ENCODE results near the gene DOCK2. TPM values are rescaled to one million over a fixed set of nuclear protein-coding genes. Genes with fewer than 3 reads are reported as not detected.
"Not testable (repeated sequence)": the region's sequence is repeated elsewhere in the genome, so short reads cannot be mapped to it uniquely, and the experiment has no call there.

DOCK2 gene
- total RNA-seq, 1 donor from 2014 or later, result 13.6 TPM

GRCh38 chr5:169744336-169744735, 107.3 kb downstream of the DOCK2 start:
- no peaks in the 10 kb centered on the region for H3K4me1 ChIP-seq (ENCODE audit: control insufficient read depth in 3 of 3, insufficient read depth in 3 of 3, low read length in 3 of 3)
- H3K27me3 ChIP-seq (ENCODE audit: control insufficient read depth in 3 of 3, insufficient read depth in 3 of 3, low read length in 3 of 3), result no peaks in the 10 kb centered on the region
- no peak overlapping the region for H3K27ac ChIP-seq (ENCODE audit: low read depth, low read length)
- no peaks in the 10 kb centered on the region for H3K36me3 ChIP-seq (ENCODE audit: control insufficient read depth in 3 of 3, insufficient read depth in 3 of 3, low read length in 3 of 3)
- no peaks in the 10 kb centered on the region for H3K9me3 ChIP-seq (ENCODE audit: control insufficient read depth in 3 of 3, low read length in 3 of 3)
- no peak overlapping the region for H3K4me3 ChIP-seq (ENCODE audit: low read length in 3 of 3)
- H3K9ac ChIP-seq (ENCODE audit: low read depth in 1 of 3, low read length in 3 of 3), result no peak overlapping the region

GRCh38 chr5:169745441-169746146, 108.5 kb downstream of the DOCK2 start:
- Histone ChIP-seq H3K4me3 (ENCODE audit: low read length in 3 of 3) (no peak overlapping the region), H3K9ac (ENCODE audit: low read depth in 1 of 3, low read length in 3 of 3) (no peak overlapping the region), H3K27me3 (ENCODE audit: control insufficient read depth in 3 of 3, insufficient read depth in 3 of 3, low read length in 3 of 3) (no peaks in the 10 kb centered on the region), H3K36me3 (ENCODE audit: control insufficient read depth in 3 of 3, insufficient read depth in 3 of 3, low read length in 3 of 3) (no peaks in the 10 kb centered on the region), H3K9me3 (ENCODE audit: control insufficient read depth in 3 of 3, low read length in 3 of 3) (no peaks in the 10 kb centered on the region), H3K4me1 (ENCODE audit: control insufficient read depth in 3 of 3, insufficient read depth in 3 of 3, low read length in 3 of 3) (no peaks in the 10 kb centered on the region), H3K27ac (ENCODE audit: low read depth, low read length) (no peak overlapping the region)

- H3K9ac ChIP-seq (ENCODE audit: low read depth in 1 of 3, low read length in 3 of 3), result no peak overlapping the region
Observed at GRCh38 chr5:169746147-169746694, 109.1 kb downstream of the DOCK2 start.

GRCh38 chr5:169748174-169748573, 111.1 kb downstream of the DOCK2 start:
- Histone ChIP-seq H3K27ac (ENCODE audit: low read depth, low read length) (no peak overlapping the region), H3K36me3 (ENCODE audit: control insufficient read depth in 3 of 3, insufficient read depth in 3 of 3, low read length in 3 of 3) (no peaks in the 10 kb centered on the region), H3K4me1 (ENCODE audit: control insufficient read depth in 3 of 3, insufficient read depth in 3 of 3, low read length in 3 of 3) (no peaks in the 10 kb centered on the region), H3K4me3 (ENCODE audit: low read length in 3 of 3) (no peak overlapping the region), H3K9ac (ENCODE audit: low read depth in 1 of 3, low read length in 3 of 3) (no peak overlapping the region), H3K9me3 (ENCODE audit: control insufficient read depth in 3 of 3, low read length in 3 of 3) (no peaks in the 10 kb centered on the region), H3K27me3 (ENCODE audit: control insufficient read depth in 3 of 3, insufficient read depth in 3 of 3, low read length in 3 of 3) (no peaks in the 10 kb centered on the region)

More at GRCh38 chr5:169746147-169746694, 109.1 kb downstream of the DOCK2 start:
- no peaks in the 10 kb centered on the region for H3K9me3 ChIP-seq (ENCODE audit: control insufficient read depth in 3 of 3, low read length in 3 of 3)
- no peaks in the 10 kb centered on the region for H3K27me3 ChIP-seq (ENCODE audit: control insufficient read depth in 3 of 3, insufficient read depth in 3 of 3, low read length in 3 of 3)
- H3K4me1 ChIP-seq (ENCODE audit: control insufficient read depth in 3 of 3, insufficient read depth in 3 of 3, low read length in 3 of 3), result no peaks in the 10 kb centered on the region
- H3K36me3 ChIP-seq (ENCODE audit: control insufficient read depth in 3 of 3, insufficient read depth in 3 of 3, low read length in 3 of 3), result no peaks in the 10 kb centered on the region
- no peak overlapping the region for H3K27ac ChIP-seq (ENCODE audit: low read depth, low read length)
- H3K4me3 ChIP-seq (ENCODE audit: low read length in 3 of 3), result no peak overlapping the region

GRCh38 chr5:169749295-169749694, 112.2 kb downstream of the DOCK2 start:
- no peak overlapping the region for H3K4me3 ChIP-seq (ENCODE audit: low read length in 3 of 3)
- no peaks in the 10 kb centered on the region for H3K27me3 ChIP-seq (ENCODE audit: control insufficient read depth in 3 of 3, insufficient read depth in 3 of 3, low read length in 3 of 3)
- H3K36me3 ChIP-seq (ENCODE audit: control insufficient read depth in 3 of 3, insufficient read depth in 3 of 3, low read length in 3 of 3), result no peaks in the 10 kb centered on the region
- H3K4me1 ChIP-seq (ENCODE audit: control insufficient read depth in 3 of 3, insufficient read depth in 3 of 3, low read length in 3 of 3), result no peaks in the 10 kb centered on the region
- H3K27ac ChIP-seq (ENCODE audit: low read depth, low read length), result no peak overlapping the region
- no peak overlapping the region for H3K9ac ChIP-seq (ENCODE audit: low read depth in 1 of 3, low read length in 3 of 3)
- no peaks in the 10 kb centered on the region for H3K9me3 ChIP-seq (ENCODE audit: control insufficient read depth in 3 of 3, low read length in 3 of 3)

- Histone ChIP-seq H3K9ac (ENCODE audit: low read depth in 1 of 3, low read length in 3 of 3) (no peak overlapping the region), H3K27ac (ENCODE audit: low read depth, low read length) (no peak overlapping the region), H3K9me3 (ENCODE audit: control insufficient read depth in 3 of 3, low read length in 3 of 3) (no peaks in the 10 kb centered on the region), H3K4me1 (ENCODE audit: control insufficient read depth in 3 of 3, insufficient read depth in 3 of 3, low read length in 3 of 3) (no peaks in the 10 kb centered on the region), H3K27me3 (ENCODE audit: control insufficient read depth in 3 of 3, insufficient read depth in 3 of 3, low read length in 3 of 3) (no peaks in the 10 kb centered on the region), H3K4me3 (ENCODE audit: low read length in 3 of 3) (no peak overlapping the region), H3K36me3 (ENCODE audit: control insufficient read depth in 3 of 3, insufficient read depth in 3 of 3, low read length in 3 of 3) (no peaks in the 10 kb centered on the region)
Observed at GRCh38 chr5:169751490-169751889, 114.4 kb downstream of the DOCK2 start.

- not testable (repeated sequence) for H3K9me3 ChIP-seq (ENCODE audit: control insufficient read depth in 3 of 3, low read length in 3 of 3); H3K27me3 ChIP-seq (ENCODE audit: control insufficient read depth in 3 of 3, insufficient read depth in 3 of 3, low read length in 3 of 3); H3K4me1 ChIP-seq (ENCODE audit: control insufficient read depth in 3 of 3, insufficient read depth in 3 of 3, low read length in 3 of 3); H3K36me3 ChIP-seq (ENCODE audit: control insufficient read depth in 3 of 3, insufficient read depth in 3 of 3, low read length in 3 of 3); H3K9ac ChIP-seq (ENCODE audit: low read depth in 1 of 3, low read length in 3 of 3); H3K27ac ChIP-seq (ENCODE audit: low read depth, low read length); H3K4me3 ChIP-seq (ENCODE audit: low read length in 3 of 3)
Observed at GRCh38 chr5:169752566-169752965, 115.5 kb downstream of the DOCK2 start.

GRCh38 chr5:169753795-169754194, 116.7 kb downstream of the DOCK2 start:
- no peaks in the 10 kb centered on the region for H3K27me3 ChIP-seq (ENCODE audit: control insufficient read depth in 3 of 3, insufficient read depth in 3 of 3, low read length in 3 of 3)
- no peak overlapping the region for H3K27ac ChIP-seq (ENCODE audit: low read depth, low read length)
- no peaks in the 10 kb centered on the region for H3K4me1 ChIP-seq (ENCODE audit: control insufficient read depth in 3 of 3, insufficient read depth in 3 of 3, low read length in 3 of 3)
- no peaks in the 10 kb centered on the region for H3K36me3 ChIP-seq (ENCODE audit: control insufficient read depth in 3 of 3, insufficient read depth in 3 of 3, low read length in 3 of 3)
- no peaks in the 10 kb centered on the region for H3K9me3 ChIP-seq (ENCODE audit: control insufficient read depth in 3 of 3, low read length in 3 of 3)
- H3K9ac ChIP-seq (ENCODE audit: low read depth in 1 of 3, low read length in 3 of 3), result no peak overlapping the region
- H3K4me3 ChIP-seq (ENCODE audit: low read length in 3 of 3), result no peak overlapping the region

GRCh38 chr5:169754737-169755136, 117.7 kb downstream of the DOCK2 start:
- H3K9me3 ChIP-seq (ENCODE audit: control insufficient read depth in 3 of 3, low read length in 3 of 3), result no peaks in the 10 kb centered on the region
- no peak overlapping the region for H3K4me3 ChIP-seq (ENCODE audit: low read length in 3 of 3)
- H3K9ac ChIP-seq (ENCODE audit: low read depth in 1 of 3, low read length in 3 of 3), result no peak overlapping the region
- H3K27ac ChIP-seq (ENCODE audit: low read depth, low read length), result no peak overlapping the region
- no peaks in the 10 kb centered on the region for H3K27me3 ChIP-seq (ENCODE audit: control insufficient read depth in 3 of 3, insufficient read depth in 3 of 3, low read length in 3 of 3)
- no peaks in the 10 kb centered on the region for H3K4me1 ChIP-seq (ENCODE audit: control insufficient read depth in 3 of 3, insufficient read depth in 3 of 3, low read length in 3 of 3)
- no peaks in the 10 kb centered on the region for H3K36me3 ChIP-seq (ENCODE audit: control insufficient read depth in 3 of 3, insufficient read depth in 3 of 3, low read length in 3 of 3)

GRCh38 chr5:169756071-169756765, 119.1 kb downstream of the DOCK2 start:
- no peak overlapping the region for H3K4me3 ChIP-seq (ENCODE audit: low read length in 3 of 3)
- no peaks in the 10 kb centered on the region for H3K9me3 ChIP-seq (ENCODE audit: control insufficient read depth in 3 of 3, low read length in 3 of 3)
- no peak overlapping the region for H3K9ac ChIP-seq (ENCODE audit: low read depth in 1 of 3, low read length in 3 of 3)
- no peaks in the 10 kb centered on the region for H3K27me3 ChIP-seq (ENCODE audit: control insufficient read depth in 3 of 3, insufficient read depth in 3 of 3, low read length in 3 of 3)
- H3K27ac ChIP-seq (ENCODE audit: low read depth, low read length), result no peak overlapping the region
- H3K4me1 ChIP-seq (ENCODE audit: control insufficient read depth in 3 of 3, insufficient read depth in 3 of 3, low read length in 3 of 3), result no peaks in the 10 kb centered on the region
- H3K36me3 ChIP-seq (ENCODE audit: control insufficient read depth in 3 of 3, insufficient read depth in 3 of 3, low read length in 3 of 3), result no peaks in the 10 kb centered on the region
